Hepatocyte (in vitro differentiated cells): ENCODE data around the gene MGST3.
"Not testable (repeated sequence)": the region's sequence is repeated elsewhere in the genome, so short reads cannot be mapped to it uniquely, and the experiment has no call there.

Source experiments
- EZH2 ChIP-seq: fragments of 200-600 bp; sonication (generic); IDR thresholded peaks from 2 replicates; pipeline ENCODE4 v1.6.1; 2016; ENCODE audit warnings: antibody characterized with exemption, mild to moderate bottlenecking, borderline replicate concordance
- EZH2phosphoT487 ChIP-seq: fragments of 200-600 bp; sonication (generic); IDR thresholded peaks from one replicate; pipeline ENCODE4 v1.6.1; 2018; ENCODE audit warnings: antibody characterized with exemption, mild to moderate bottlenecking, low read depth, moderate library complexity; ENCODE audit not compliant: unreplicated experiment, severe bottlenecking
- TF ChIP-seq, protein P1 (sequence below): fragments of 200-600 bp; sonication (generic); IDR thresholded peaks from 2 replicates; pipeline ENCODE4 v1.5.1; 2016; ENCODE audit warnings: antibody characterized with exemption, mild to moderate bottlenecking; ENCODE audit not compliant: poor library complexity

DNA sequence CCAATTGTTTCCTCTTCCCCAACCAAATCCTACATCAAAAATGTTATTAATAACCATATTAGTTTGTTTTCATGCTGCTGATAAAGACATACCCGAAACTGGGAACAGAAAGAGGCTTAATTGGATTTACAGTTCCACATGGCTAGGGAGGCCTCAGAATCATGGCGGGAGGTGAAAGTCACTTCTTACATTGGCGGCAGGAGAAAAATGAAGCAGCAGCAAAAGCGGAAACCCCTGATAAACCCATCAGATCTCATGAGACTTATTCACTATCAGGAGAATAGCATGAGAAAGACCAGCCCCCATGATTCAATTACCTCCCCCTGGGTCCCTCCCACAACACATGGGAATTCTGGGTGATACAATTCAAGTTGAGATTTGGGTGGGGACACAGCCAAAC is 49.7 kb downstream of the MGST3 start:
- TF ChIP-seq, protein P1, sequence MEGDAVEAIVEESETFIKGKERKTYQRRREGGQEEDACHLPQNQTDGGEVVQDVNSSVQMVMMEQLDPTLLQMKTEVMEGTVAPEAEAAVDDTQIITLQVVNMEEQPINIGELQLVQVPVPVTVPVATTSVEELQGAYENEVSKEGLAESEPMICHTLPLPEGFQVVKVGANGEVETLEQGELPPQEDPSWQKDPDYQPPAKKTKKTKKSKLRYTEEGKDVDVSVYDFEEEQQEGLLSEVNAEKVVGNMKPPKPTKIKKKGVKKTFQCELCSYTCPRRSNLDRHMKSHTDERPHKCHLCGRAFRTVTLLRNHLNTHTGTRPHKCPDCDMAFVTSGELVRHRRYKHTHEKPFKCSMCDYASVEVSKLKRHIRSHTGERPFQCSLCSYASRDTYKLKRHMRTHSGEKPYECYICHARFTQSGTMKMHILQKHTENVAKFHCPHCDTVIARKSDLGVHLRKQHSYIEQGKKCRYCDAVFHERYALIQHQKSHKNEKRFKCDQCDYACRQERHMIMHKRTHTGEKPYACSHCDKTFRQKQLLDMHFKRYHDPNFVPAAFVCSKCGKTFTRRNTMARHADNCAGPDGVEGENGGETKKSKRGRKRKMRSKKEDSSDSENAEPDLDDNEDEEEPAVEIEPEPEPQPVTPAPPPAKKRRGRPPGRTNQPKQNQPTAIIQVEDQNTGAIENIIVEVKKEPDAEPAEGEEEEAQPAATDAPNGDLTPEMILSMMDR: not testable (repeated sequence)
- not testable (repeated sequence) for TF ChIP-seq EZH2, EZH2phosphoT487
